HG02623 (cell line): Measurements from ENCODE around the gene TNIP1.
A peak's percentile ranks its signal among the peaks of the same experiment; 100 is the strongest.

ENCODE experiments used
- ATAC-seq: cut with Tn5 transposase; IDR thresholded peaks from one replicate; pipeline ENCODE4 v1.9.1; 2021; ENCODE audit warnings: moderate library complexity; ENCODE audit not compliant: unreplicated experiment

TNIP1 gene

GRCh38 chr5:151106509-151106908 is 25.7 kb upstream of the TNIP1 start:
- ATAC-seq = no peak

DNA sequence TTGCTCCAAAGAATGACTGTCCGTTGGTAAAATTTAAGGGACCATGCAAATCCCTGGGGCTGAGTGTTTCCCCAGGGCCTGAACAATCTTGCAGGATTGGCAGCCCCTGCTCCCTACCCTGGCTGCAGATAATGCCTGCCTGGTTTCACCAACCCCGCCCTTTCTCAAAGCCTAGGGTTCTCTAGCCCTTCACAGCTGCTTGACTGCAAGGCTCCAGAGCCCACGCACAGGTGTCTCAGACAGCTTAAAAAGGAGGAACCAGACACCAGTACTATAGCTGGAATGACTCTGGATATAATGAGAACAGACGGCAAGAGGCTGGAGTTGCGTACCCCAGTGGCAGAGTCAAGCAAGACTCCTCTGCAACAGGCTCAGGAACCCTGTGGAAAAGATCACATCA is 25.2 kb upstream of the TNIP1 start:
- no peak for ATAC-seq

- no peak for ATAC-seq
Observed at GRCh38 chr5:151105561-151105960, 24.7 kb upstream of the TNIP1 start.

GRCh38 chr5:151104795-151105194 is 24.0 kb upstream of the TNIP1 start:
- no peak for ATAC-seq

DNA sequence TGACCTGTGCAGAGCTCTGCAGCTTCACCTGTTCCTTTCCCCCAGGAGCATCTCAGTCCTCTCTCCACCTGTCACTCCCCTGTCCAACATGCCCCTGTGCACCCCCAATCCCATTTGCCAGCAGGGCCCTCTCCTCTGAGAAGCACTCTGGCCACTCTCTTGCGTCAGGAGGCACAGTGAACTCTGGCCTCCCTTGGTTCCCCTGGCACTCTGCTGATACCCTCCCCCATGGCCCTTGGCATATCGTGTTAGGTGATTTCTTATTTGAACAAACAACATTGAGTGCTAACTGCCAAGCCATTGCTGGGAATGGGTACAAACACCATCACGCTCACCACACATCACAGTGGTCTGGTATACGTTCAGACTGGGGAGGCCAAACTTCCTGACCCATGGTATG is 20.9 kb upstream of the TNIP1 start:
- no peak for ATAC-seq

DNA sequence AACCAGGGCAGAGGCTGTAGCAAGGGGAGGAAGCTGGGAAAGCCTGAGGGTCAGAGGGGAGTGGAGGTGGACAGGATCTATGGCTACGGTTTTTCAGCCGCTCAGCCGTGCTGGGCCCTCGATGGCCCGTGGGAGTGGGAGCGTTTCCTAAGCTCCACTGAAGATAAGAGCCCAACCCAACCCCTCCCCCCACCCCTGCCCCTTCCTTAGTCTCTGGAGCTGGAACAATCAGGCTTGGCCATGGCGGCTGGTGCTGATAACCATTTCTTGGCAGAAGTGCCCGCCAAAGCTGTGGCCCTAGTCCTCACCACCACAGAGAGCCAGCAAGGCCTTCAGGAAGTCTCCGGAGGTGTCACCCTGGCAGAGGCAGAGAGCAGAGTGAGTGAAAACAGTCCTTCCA is 20.3 kb upstream of the TNIP1 start:
- ATAC-seq = no peak

DNA sequence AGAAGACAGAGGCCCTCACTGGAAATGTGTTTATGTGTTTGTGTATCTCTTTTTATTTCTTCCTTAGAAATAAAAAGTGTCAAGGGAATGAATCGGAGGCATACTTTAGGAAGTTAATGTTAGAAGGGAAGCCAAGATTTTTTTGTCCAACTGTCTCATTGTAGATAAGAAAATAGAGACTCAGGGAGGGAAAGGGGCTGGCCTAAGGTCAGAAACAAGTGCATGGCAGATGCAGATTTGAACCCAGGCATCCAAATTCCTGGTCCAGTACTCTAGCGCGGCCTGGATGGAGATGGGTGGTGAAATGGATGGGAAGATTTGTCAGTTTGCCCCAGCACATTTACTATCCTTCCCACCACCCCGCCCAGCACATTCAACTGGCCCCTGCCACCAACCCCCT is 19.8 kb upstream of the TNIP1 start:
- ATAC-seq = no peak

DNA sequence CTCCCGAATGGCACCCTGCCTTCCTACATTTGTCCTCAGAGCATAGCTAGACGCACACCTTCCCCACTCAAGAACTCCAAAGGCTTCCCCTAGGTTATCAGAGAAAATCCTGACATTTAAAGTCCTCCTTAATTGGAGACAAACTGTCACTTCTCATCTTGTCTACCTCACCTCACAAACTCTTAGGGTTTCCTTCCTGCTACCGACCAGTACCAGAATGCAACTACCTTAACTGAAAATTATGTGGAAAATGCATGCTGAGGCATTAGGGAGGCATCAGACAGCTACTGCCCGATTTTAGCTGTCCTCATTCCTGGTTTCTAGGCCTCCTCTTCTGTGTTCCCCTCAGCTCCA is 17.9 kb upstream of the TNIP1 start:
- ATAC-seq = no peak

- peak; percentile 40 for ATAC-seq
Observed at GRCh38 chr5:151097820-151098767, 17.3 kb upstream of the TNIP1 start.

- no peak for ATAC-seq
Observed at GRCh38 chr5:151097061-151097460, 16.2 kb upstream of the TNIP1 start.

- no peak for ATAC-seq
Observed at GRCh38 chr5:151096001-151096373, 15.2 kb upstream of the TNIP1 start.

DNA sequence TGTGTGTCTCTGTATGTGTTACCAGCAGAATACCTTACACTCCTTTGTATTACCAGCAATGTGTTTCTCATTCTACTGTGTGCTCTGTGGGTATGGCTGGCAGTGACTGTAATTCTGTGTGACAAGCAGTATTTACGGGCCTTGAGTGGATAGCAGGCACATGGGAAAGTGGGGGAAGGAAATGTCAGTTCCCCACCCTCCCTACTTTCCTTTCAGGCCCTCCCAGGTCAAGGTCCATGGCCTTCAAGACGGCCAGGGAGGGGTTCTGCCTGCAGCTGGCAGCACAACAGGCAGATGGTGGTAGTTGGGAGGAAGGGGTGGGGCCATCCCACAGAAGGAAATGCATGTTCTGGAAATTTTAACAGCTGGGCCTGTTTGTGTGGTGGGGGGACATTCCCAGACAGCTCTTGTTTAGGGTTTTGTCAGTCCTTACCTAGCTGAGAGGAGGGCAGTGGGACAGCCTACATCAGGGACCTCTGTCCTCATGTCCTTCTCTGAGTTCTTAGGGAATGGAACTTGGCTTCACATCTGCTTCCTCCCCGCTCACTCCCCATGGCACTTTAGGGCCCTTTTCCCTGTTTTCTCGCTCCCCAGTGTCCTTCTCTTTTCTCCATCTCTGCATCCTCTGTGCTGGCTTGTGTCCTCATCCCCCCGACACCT is 14.6 kb upstream of the TNIP1 start:
- ATAC-seq = no peak

DNA sequence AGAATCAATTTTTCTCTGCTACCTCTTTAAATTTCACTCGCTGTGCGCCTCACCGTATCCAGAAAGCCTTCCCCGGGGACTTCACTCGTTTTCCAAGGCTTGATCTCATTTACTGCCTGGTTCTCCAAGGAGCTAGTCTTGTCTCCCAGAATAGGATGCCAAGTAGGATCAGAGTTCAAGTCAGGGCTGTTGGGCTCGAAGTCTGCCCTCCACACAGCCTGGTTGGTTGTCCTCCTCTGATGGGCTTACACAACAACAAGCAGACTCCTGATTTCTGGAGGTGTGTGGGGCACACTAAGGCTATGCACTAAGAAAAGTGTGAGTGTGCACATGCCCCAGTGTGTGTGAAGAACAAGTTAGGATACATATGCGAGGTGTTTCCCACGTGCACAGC is 14.0 kb upstream of the TNIP1 start:
- ATAC-seq = no peak

DNA sequence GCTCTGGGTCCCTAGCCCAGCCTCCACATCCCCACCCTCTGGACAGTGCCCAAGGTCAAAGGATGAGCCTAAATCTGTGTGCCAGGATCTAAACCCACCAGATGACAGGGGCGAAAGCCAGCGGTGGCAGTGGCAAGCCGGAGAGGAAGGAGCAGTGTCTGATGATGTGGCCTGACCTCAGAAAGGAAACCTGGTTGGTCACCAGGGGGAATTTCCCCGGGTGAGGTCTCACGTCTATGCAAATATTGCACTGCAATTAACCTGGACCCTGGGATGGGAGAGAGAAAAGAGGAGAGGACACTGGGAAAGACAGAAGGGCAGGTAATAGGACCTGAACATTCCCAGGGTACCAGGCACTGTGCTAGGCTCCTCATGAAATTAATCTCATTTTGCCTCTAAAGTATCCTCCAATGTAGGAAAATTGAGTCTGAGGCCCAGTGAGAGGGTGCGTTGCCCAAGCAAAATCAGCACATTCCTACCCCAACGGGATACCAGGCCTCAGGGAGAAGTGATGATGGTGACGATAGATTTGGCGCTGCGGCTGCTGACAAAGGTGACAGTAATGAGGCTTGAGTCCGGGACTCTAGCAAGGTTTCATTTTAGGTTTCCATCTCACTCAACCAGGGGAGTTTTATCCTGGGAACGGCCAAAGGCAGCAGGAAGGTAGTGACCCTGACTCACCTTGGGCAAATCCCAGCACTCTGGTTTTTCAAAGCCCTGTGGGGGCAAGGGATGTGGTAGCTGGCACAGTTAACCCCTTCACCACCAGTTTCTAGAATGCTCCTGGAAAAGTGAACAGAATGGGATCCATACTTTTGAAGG is 13.4 kb upstream of the TNIP1 start:
- peak; percentile 71 for ATAC-seq

GRCh38 chr5:151093476-151093889 is 12.6 kb upstream of the TNIP1 start:
- no peak for ATAC-seq

GRCh38 chr5:151092762-151093161 is 11.9 kb upstream of the TNIP1 start:
- ATAC-seq = no peak

DNA sequence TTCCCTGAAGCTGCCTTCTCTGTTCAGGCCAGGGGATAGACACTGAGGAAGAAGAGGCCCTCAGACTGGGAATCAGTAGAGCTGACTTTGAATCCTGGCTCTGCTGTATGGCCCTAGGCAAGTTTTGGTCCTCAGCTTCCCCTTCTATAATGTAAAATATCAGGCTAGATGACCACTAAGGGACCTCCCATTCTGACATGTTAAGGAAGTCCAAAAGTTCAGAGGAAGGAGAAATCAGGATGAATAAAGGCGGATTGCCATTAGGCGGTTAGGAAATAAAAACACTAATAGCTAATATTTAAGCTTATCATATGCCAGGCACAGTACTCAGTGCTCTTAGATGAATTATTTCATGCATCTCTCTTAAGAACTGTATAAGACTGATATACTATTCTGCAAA is 8.9 kb upstream of the TNIP1 start:
- no peak for ATAC-seq

DNA sequence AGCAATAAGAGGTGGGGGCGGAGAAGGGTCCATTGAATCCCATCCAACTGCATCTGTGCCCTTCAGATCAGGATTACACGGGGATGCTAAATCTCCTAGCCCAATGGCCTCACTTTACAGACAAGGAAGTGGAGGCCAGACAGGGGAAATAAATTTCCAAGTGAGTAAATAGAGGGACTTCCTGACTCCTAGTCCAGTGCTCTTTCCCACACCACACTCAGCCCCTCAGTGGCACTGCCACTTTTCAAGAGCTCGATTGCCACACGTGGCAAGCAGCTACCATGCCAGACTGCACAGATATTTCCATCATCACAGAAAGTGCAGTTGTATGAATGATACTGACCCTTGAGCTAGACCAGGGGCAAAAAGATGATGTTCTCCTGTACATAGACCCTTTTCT is 8.2 kb upstream of the TNIP1 start:
- no peak for ATAC-seq

DNA sequence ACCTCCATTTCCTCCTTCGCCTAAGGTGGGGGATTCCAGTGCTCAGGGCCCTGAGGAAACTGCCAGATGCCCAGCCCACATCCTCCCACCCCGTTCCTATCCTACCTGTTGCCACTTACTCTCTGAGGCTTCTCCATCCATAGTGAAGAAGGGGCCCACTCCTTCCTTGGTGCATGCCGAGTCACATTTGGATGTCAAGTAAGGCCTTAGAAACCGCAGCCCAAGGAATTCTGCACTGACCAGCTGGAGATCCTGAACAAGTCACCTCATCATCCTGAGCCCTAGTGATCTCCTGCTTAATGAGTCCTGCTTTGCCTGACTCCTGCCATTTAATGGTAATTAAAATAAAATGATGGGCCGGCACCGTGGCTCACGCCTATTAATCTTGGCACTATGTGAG is 6.7 kb upstream of the TNIP1 start:
- no peak for ATAC-seq

- ATAC-seq = peak; percentile 73
Observed at GRCh38 chr5:151086905-151087360, 6.1 kb upstream of the TNIP1 start.

- ATAC-seq = no peak
Observed at GRCh38 chr5:151086192-151086869, 5.5 kb upstream of the TNIP1 start.
